H9 (cell line): ENCODE data around the gene ZNF408. TPM values are rescaled to one million over a fixed set of nuclear protein-coding genes. Genes with fewer than 3 reads are reported as not detected.

Source experiments
- DNase-seq: peaks from one replicate; pipeline ENCODE4 v3.0.0-alpha.2; 2017
- H2AFZ ChIP-seq: one replicate; pipeline ENCODE4 v1.6.1; 2013; ENCODE audit warnings: mild to moderate bottlenecking, low read length, control low read depth, moderate library complexity
- H2AK5ac ChIP-seq: 2 replicates; pipeline ENCODE4 v1.6.1; 2013; ENCODE audit warnings: low read length, control low read depth, mixed read lengths; ENCODE audit not compliant: insufficient read length
- H2BK120ac ChIP-seq: one replicate; pipeline ENCODE4 v1.6.1; 2013; ENCODE audit warnings: low read depth, mild to moderate bottlenecking, low read length, control low read depth, inconsistent platforms; ENCODE audit not compliant: poor library complexity, severe bottlenecking
- H2BK12ac ChIP-seq: 2 replicates; pipeline ENCODE4 v1.6.1; 2013; ENCODE audit warnings: low read length, control low read depth, mixed read lengths, low read depth; ENCODE audit not compliant: insufficient read length
- H2BK15ac ChIP-seq: 2 replicates; pipeline ENCODE4 v1.6.1; 2013; ENCODE audit warnings: low read depth, low read length, control low read depth
- H2BK20ac ChIP-seq: one replicate; pipeline ENCODE4 v1.6.1; 2013; ENCODE audit warnings: low read depth, mild to moderate bottlenecking, low read length, control low read depth, inconsistent platforms; ENCODE audit not compliant: poor library complexity, severe bottlenecking
- H2BK5ac ChIP-seq: 2 replicates; pipeline ENCODE4 v1.6.1; 2013; ENCODE audit warnings: low read length, control low read depth, mixed read lengths; ENCODE audit not compliant: insufficient read length
- H3K14ac ChIP-seq: 2 replicates; pipeline ENCODE4 v1.6.1; 2013; ENCODE audit warnings: low read length, control low read depth; ENCODE audit not compliant: insufficient read depth
- H3K18ac ChIP-seq: 2 replicates; pipeline ENCODE4 v1.6.1; 2013; ENCODE audit warnings: low read depth, mild to moderate bottlenecking, mixed read lengths, low read length, control low read depth; ENCODE audit not compliant: insufficient read length
- H3K23ac ChIP-seq: 2 replicates; pipeline ENCODE4 v1.6.1; 2013; ENCODE audit warnings: low read length, control low read depth, mixed read lengths, low read depth; ENCODE audit not compliant: insufficient read length
- H3K23me2 ChIP-seq: 2 replicates; pipeline ENCODE4 v1.6.1; 2013; ENCODE audit warnings: low read depth, mild to moderate bottlenecking, mixed read lengths, low read length, control low read depth; ENCODE audit not compliant: insufficient read length, poor library complexity, severe bottlenecking
- H3K27ac ChIP-seq: 2 replicates; pipeline ENCODE4 v1.5.1; 2013; ENCODE audit warnings: low read length, control low read depth, mixed read lengths, low read depth; ENCODE audit not compliant: insufficient read length
- H3K27me3 ChIP-seq: 2 replicates; pipeline ENCODE4 v1.6.1; 2013; ENCODE audit warnings: low read length, control low read depth, inconsistent platforms; ENCODE audit not compliant: insufficient read depth
- H3K4ac ChIP-seq: 2 replicates; pipeline ENCODE4 v1.6.1; 2013; ENCODE audit warnings: low read depth, mild to moderate bottlenecking, control low read depth, inconsistent platforms, low read length, moderate library complexity
- H3K4me1 ChIP-seq: 2 replicates; pipeline ENCODE4 v1.6.1; 2013; ENCODE audit warnings: low read length, control low read depth, inconsistent platforms; ENCODE audit not compliant: insufficient read depth
- H3K4me2 ChIP-seq: 2 replicates; pipeline ENCODE4 v1.6.1; 2013; ENCODE audit warnings: low read length, control low read depth, mixed read lengths; ENCODE audit not compliant: insufficient read length, insufficient read depth
- H3K56ac ChIP-seq: 2 replicates; pipeline ENCODE4 v1.6.1; 2013; ENCODE audit warnings: low read depth, mild to moderate bottlenecking, mixed read lengths, low read length, control low read depth; ENCODE audit not compliant: insufficient read length
- H3K79me1 ChIP-seq: 2 replicates; pipeline ENCODE4 v1.6.1; 2013; ENCODE audit warnings: low read depth, mild to moderate bottlenecking, moderate library complexity, low read length, control low read depth, inconsistent platforms; ENCODE audit not compliant: insufficient read depth, poor library complexity, severe bottlenecking
- H3K79me2 ChIP-seq: 2 replicates; pipeline ENCODE4 v1.6.1; 2013; ENCODE audit warnings: low read length, control low read depth, inconsistent platforms; ENCODE audit not compliant: insufficient read depth
- H3K9ac ChIP-seq: 2 replicates; pipeline ENCODE4 v1.6.1; 2013; ENCODE audit warnings: low read length, control low read depth, mixed read lengths; ENCODE audit not compliant: insufficient read length; ENCODE audit errors: extremely low read depth
- H3K9me3 ChIP-seq: one replicate; pipeline ENCODE4 v1.6.1; 2013; ENCODE audit warnings: low read depth, low read length, inconsistent platforms; ENCODE audit not compliant: control insufficient read depth
- H3T11ph ChIP-seq: one replicate; pipeline ENCODE4 v1.6.1; 2013; ENCODE audit warnings: mild to moderate bottlenecking, low read length, control low read depth, inconsistent platforms
- H4K20me1 ChIP-seq: one replicate; pipeline ENCODE4 v1.6.1; 2013; ENCODE audit not compliant: control insufficient read depth, insufficient read length, insufficient read depth
- H4K5ac ChIP-seq: 2 replicates; pipeline ENCODE4 v1.6.1; 2013; ENCODE audit warnings: low read depth, mild to moderate bottlenecking, mixed read lengths, low read length, control low read depth; ENCODE audit not compliant: insufficient read length
- H4K8ac ChIP-seq: replicated peaks from 2 replicates; pipeline ENCODE4 v1.6.1; 2013; ENCODE audit warnings: low read length, control low read depth, mixed read lengths, low read depth; ENCODE audit not compliant: insufficient read length
- H4K91ac ChIP-seq: 2 replicates; pipeline ENCODE4 v1.6.1; 2013; ENCODE audit warnings: low read depth, mild to moderate bottlenecking, moderate library complexity, mixed read lengths, low read length, control low read depth; ENCODE audit not compliant: insufficient read length
- H3K27ac Mint-ChIP-seq, 3 experiments: 2 replicates in 2 of 3; 3 replicates in 1 of 3; pipeline ENCODE4 v1.8.0; 2020 to 2021; ENCODE audit warnings: mixed read lengths in 3 of 3, mild to moderate bottlenecking in 1 of 3, moderate library complexity in 1 of 3
- H3K27me3 Mint-ChIP-seq: 2 replicates; pipeline ENCODE4 v1.8.0; 2021; ENCODE audit warnings: low read depth, mild to moderate bottlenecking, moderate library complexity, mixed read lengths
- H3K36me3 Mint-ChIP-seq, 3 experiments: 2 replicates in 2 of 3; 3 replicates in 1 of 3; pipeline ENCODE4 v1.8.0; 2020 to 2021; ENCODE audit warnings: low read depth in 3 of 3, mixed read lengths in 3 of 3; ENCODE audit not compliant: insufficient read depth in 1 of 3
- H3K4me1 Mint-ChIP-seq, 2 experiments: 2 replicates each; pipeline ENCODE4 v1.8.0; 2020; ENCODE audit warnings: mixed read lengths in 2 of 2
- H3K4me3 Mint-ChIP-seq, 2 experiments: 2 replicates in 1 of 2; 3 replicates in 1 of 2; pipeline ENCODE4 v1.8.0; 2020 to 2021; ENCODE audit warnings: mild to moderate bottlenecking in 2 of 2, mixed read lengths in 2 of 2, moderate library complexity in 1 of 2
- H3K9me3 Mint-ChIP-seq, 2 experiments: 2 replicates in 1 of 2; 3 replicates in 1 of 2; pipeline ENCODE4 v1.8.0; 2020; ENCODE audit warnings: mild to moderate bottlenecking in 2 of 2, mixed read lengths in 2 of 2, moderate library complexity in 1 of 2
- WGBS: extraction: QIAGEN DNeasy Blood & Tissue Kit; methylation state at CpG from one replicate; pipeline ENCODE4 v1.1.7; 2013; ENCODE audit warnings: missing lambda C conversion rate, low lambda C conversion rate, mixed read lengths; ENCODE audit not compliant: insufficient read length; ENCODE audit errors: extremely low coverage; 5-methylcytosine and 5-hydroxymethylcytosine counted together
- total RNA-seq: library from RNA; stranded (reverse); gene quantifications from 2 replicates; pipeline ENCODE4 v1.2.1, GENCODE V29; 2021
- TF ChIP-seq, protein P1 (sequence below): fragments of 200-600 bp; sonication (generic); conservative IDR thresholded peaks from 3 replicates; pipeline ENCODE4 v1.8.0; 2021; ENCODE audit warnings: antibody characterized with exemption, mild to moderate bottlenecking

Gene ZNF408
- total RNA-seq, 1 experiment from 2014 or later, result 16.6 TPM

- H3K9ac ChIP-seq, result no peak overlapping the region
- H2BK5ac ChIP-seq, result no peak overlapping the region
- WGBS, result no CpG with 5 or more reads among the region's 21 CpGs
- H2BK20ac ChIP-seq, result no peak overlapping the region
- H4K8ac ChIP-seq, result no peak overlapping the region
- no peaks in the 10 kb centered on the region for H3K4me1 ChIP-seq
- Mint-ChIP-seq H3K4me1 (peaks cover 2 to 3% of the 10 kb centered on the region in 2 experiments), H3K9me3 (no peaks in the 10 kb centered on the region), H3K27ac (no peak overlapping the region), H3K27me3 (no peaks in the 10 kb centered on the region; the same call in 1 of the 2 replicates), H3K36me3 (peaks cover 0 to 15% (median 9%) of the 10 kb centered on the region in 3 experiments; a peak in 4 of 7 replicates), H3K4me3 (no peak overlapping the region)
- no peak overlapping the region for H3K4ac ChIP-seq
- no peak overlapping the region for H2BK120ac ChIP-seq
- H4K91ac ChIP-seq, result no peak overlapping the region
- no peak overlapping the region for H2BK12ac ChIP-seq
- no peak overlapping the region for H2BK15ac ChIP-seq
- H4K5ac ChIP-seq, result no peak overlapping the region
- no peak overlapping the region for H2AFZ ChIP-seq
- H3K9me3 ChIP-seq, result no peaks in the 10 kb centered on the region
- no peak overlapping the region for H3K14ac ChIP-seq
- no peaks in the 10 kb centered on the region for H3K79me2 ChIP-seq
- H3K27ac ChIP-seq, result no peak overlapping the region
- no peak overlapping the region for H3K56ac ChIP-seq
- no peak overlapping the region for H3K18ac ChIP-seq
- DNase-seq, result no peak
- no peak overlapping the region for H3K4me2 ChIP-seq
- H2AK5ac ChIP-seq, result no peak overlapping the region
- H3T11ph ChIP-seq, result no peak overlapping the region
- H3K27me3 ChIP-seq, result no peaks in the 10 kb centered on the region
- no peaks in the 10 kb centered on the region for H3K79me1 ChIP-seq
- no peak overlapping the region for H3K23ac ChIP-seq
- no peaks in the 10 kb centered on the region for H4K20me1 ChIP-seq
- TF ChIP-seq, protein P1, sequence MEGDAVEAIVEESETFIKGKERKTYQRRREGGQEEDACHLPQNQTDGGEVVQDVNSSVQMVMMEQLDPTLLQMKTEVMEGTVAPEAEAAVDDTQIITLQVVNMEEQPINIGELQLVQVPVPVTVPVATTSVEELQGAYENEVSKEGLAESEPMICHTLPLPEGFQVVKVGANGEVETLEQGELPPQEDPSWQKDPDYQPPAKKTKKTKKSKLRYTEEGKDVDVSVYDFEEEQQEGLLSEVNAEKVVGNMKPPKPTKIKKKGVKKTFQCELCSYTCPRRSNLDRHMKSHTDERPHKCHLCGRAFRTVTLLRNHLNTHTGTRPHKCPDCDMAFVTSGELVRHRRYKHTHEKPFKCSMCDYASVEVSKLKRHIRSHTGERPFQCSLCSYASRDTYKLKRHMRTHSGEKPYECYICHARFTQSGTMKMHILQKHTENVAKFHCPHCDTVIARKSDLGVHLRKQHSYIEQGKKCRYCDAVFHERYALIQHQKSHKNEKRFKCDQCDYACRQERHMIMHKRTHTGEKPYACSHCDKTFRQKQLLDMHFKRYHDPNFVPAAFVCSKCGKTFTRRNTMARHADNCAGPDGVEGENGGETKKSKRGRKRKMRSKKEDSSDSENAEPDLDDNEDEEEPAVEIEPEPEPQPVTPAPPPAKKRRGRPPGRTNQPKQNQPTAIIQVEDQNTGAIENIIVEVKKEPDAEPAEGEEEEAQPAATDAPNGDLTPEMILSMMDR, result no peak
- no peaks in the 10 kb centered on the region for H3K23me2 ChIP-seq
Observed at GRCh38 chr11:46680164-46680760, 20.6 kb upstream of the ZNF408 start.
